ENCODE results near the gene KLHL22.
A peak's percentile ranks its signal among the peaks of the same experiment; 100 is the strongest.

The KLHL22 gene

GRCh38 chr22:20495861-20496681, 476 bp upstream of the KLHL22 start:
- DNase-seq (ENCODE audit: low read depth): peak; percentile 35
- peak overlapping the region; percentile 83 for H3K4me3 ChIP-seq (ENCODE audit: control insufficient read depth, low read depth, low read length)
- peak; percentile 94 for TF ChIP-seq CTCF (IDR thresholded peaks at IDR 0.05; ENCODE audit: control insufficient read depth, insufficient read depth, low read depth, low read length, missing control alignments)

GRCh38 chr22:20491346-20491745, 4.2 kb downstream of the KLHL22 start:
- no peak for DNase-seq (ENCODE audit: low read depth)
- no peak for TF ChIP-seq CTCF (IDR thresholded peaks at IDR 0.05; ENCODE audit: control insufficient read depth, insufficient read depth, low read depth, low read length, missing control alignments)
- H3K4me3 ChIP-seq (ENCODE audit: control insufficient read depth, low read depth, low read length): no peak overlapping the region

DNA sequence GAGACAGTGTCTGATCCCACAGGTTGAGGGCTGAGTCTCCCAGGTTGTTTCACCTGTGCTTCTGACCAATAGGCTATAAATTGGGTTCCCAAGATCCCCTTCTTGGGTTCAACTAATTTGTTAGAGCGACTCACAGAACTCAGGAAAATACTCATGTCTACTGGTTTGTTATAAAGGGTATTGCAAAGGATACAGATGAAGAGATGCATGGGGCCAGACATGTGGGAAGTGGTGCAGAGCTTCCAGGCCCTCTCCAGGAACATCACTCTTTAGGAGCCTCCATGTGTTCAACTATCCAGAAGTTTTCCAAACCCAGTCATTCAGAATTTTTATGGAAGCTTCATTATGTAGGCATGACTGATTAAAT, 4.7 kb downstream of the KLHL22 start:
- H3K4me3 ChIP-seq (ENCODE audit: control insufficient read depth, low read depth, low read length): no peak overlapping the region
- DNase-seq (ENCODE audit: low read depth): no peak
- TF ChIP-seq CTCF (IDR thresholded peaks at IDR 0.05; ENCODE audit: control insufficient read depth, insufficient read depth, low read depth, low read length, missing control alignments): no peak

DNA sequence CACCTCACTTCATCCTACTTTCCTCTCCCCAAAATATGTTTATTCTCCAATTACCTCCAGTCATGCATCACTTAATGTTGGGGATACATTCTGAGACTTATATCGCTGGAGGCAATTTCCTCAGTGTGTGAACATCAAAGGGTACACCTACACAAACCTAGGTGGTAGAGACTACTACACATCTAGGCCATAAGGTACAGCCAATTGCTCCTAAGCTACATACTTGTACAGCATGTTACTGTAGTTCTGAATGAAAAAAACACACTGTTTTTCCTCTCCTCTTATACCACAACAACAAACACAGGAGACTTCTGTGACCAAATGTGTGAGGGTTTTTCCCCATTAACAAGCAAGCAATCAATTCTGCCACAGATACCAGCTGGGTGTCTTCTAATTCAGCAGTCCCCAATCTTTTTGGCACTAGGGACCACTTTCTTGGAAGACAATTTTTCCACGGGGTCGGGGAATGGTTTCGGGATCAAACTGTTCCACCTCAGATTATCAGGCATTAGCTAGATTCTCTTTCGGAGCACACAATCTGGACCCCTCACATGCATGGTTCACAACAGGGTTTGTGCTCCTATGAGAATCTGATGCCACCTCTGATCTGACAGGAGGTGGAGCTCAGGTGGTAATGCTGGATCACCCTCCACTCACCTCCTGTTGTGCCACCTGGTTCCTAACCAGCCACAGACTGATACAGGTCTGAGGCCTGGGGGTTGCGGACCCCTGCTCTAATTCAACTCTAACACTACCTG, 5.2 kb downstream of the KLHL22 start:
- TF ChIP-seq CTCF (IDR thresholded peaks at IDR 0.05; ENCODE audit: control insufficient read depth, insufficient read depth, low read depth, low read length, missing control alignments): no peak
- H3K4me3 ChIP-seq (ENCODE audit: control insufficient read depth, low read depth, low read length): no peak overlapping the region
- no peak for DNase-seq (ENCODE audit: low read depth)

DNA sequence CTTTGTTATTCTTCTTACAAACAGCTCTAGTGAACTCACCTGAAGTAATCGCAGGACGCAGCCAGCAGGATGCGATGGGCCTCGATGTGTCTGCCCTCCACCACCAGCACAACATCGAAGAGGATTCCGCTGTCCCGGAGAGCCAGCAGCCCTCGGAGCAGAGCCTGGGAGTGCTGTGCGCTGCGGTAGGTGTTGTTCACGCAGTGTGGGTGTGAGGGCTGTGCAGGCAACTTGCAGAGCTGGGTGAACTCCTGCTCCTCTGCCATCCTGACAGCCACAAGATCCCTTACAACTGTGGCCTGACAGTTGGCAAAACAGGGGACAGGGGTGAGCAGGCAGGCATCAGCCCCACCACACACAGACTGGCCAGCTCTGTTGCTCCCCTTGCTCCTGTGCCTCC, 6.6 kb downstream of the KLHL22 start:
- no peak for DNase-seq (ENCODE audit: low read depth)
- no peak for TF ChIP-seq CTCF (IDR thresholded peaks at IDR 0.05; ENCODE audit: control insufficient read depth, insufficient read depth, low read depth, low read length, missing control alignments)
- H3K4me3 ChIP-seq (ENCODE audit: control insufficient read depth, low read depth, low read length): no peak overlapping the region

DNA sequence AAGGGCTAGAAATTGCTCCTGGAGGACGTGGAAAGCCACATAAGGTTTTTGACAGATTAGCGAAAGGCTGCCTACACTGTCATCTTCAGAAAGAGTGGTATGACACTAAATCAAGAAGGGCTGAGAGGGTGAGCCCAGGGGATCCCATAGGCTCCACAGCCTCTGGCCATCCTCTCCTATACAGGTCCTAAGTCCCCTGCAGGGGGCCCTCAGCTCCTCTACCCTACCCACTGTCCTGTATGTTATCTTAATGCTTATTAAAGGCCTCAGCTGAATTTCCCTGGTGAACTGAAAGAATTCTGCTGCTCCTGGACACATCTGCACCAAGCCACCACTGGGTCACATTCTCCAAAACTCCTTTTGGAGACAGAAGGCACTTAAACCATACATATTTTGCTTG, 7.9 kb downstream of the KLHL22 start:
- DNase-seq (ENCODE audit: low read depth): no peak
- no peak overlapping the region for H3K4me3 ChIP-seq (ENCODE audit: control insufficient read depth, low read depth, low read length)
- TF ChIP-seq CTCF (IDR thresholded peaks at IDR 0.05; ENCODE audit: control insufficient read depth, insufficient read depth, low read depth, low read length, missing control alignments): no peak
